GM23338 (cell line): ENCODE data around the gene TNNI3K.

Experiments used
- CREB1 ChIP-seq: fragments of 250-450 bp; sonication (Bioruptor Pico); IDR thresholded peaks from 2 replicates; pipeline ENCODE4 v1.5.0; 2020; ENCODE audit warnings: low read depth, mild to moderate bottlenecking, moderate library complexity
- CTCF ChIP-seq, 2 experiments: fragments of 200-600 bp in 1 of 2; sonication (generic) in 1 of 2; conservative IDR thresholded peaks; 2 replicates each; pipeline versions ENCODE4 v1.5.1 to v1.6.1; 2016 to 2017; ENCODE audit warnings: antibody characterized with exemption in 2 of 2, low read depth in 2 of 2, mild to moderate bottlenecking in 2 of 2, moderate library complexity in 1 of 2
- EZH2 ChIP-seq: fragments of 200-600 bp; sonication (generic); IDR thresholded peaks from one replicate; pipeline ENCODE4 v1.8.0; 2017; ENCODE audit warnings: antibody characterized with exemption, mild to moderate bottlenecking, low read depth; ENCODE audit not compliant: unreplicated experiment
- EZH2phosphoT487 ChIP-seq: fragments of 200-600 bp; sonication (generic); IDR thresholded peaks from one replicate; pipeline ENCODE4 v1.8.1; 2018; ENCODE audit warnings: antibody characterized with exemption; ENCODE audit not compliant: unreplicated experiment
- JUNB ChIP-seq: IDR thresholded peaks from one replicate; pipeline ENCODE4 v1.6.1; 2016; ENCODE audit warnings: antibody characterized with exemption; ENCODE audit not compliant: unreplicated experiment
- NANOG ChIP-seq: IDR thresholded peaks from 2 replicates; pipeline ENCODE4 v1.6.1; 2016; ENCODE audit warnings: antibody characterized with exemption, borderline replicate concordance
- POLR2AphosphoS5 ChIP-seq: IDR thresholded peaks from 2 replicates; pipeline ENCODE4 v1.6.1; 2016; ENCODE audit warnings: antibody characterized with exemption, low read depth
- STAT1 ChIP-seq: IDR thresholded peaks from one replicate; pipeline ENCODE4 v1.6.1; 2016; ENCODE audit warnings: antibody characterized with exemption; ENCODE audit not compliant: unreplicated experiment
- ZNF462 ChIP-seq: fragments of 250-450 bp; sonication (Bioruptor Pico); IDR thresholded peaks from 2 replicates; pipeline ENCODE4 v1.5.0; 2020; ENCODE audit warnings: mild to moderate bottlenecking, moderate library complexity
- TF ChIP-seq, protein P1 (sequence below): IDR thresholded peaks from one replicate; pipeline ENCODE4 v1.6.1; 2018; ENCODE audit warnings: antibody characterized with exemption; ENCODE audit not compliant: unreplicated experiment
- TF ChIP-seq, protein P2 (sequence below): IDR thresholded peaks from 2 replicates; pipeline ENCODE4 v1.6.1; 2016; ENCODE audit warnings: antibody characterized with exemption

GRCh38 chr1:74426208-74426937 is 191.2 kb downstream of the TNNI3K start:
- TF ChIP-seq CTCF (conservative IDR thresholded peaks at IDR 0.05; ENCODE audit: low read depth in 2 of 2) (no peak), EZH2 (no peak), STAT1 (no peak), EZH2phosphoT487 (no peak), POLR2AphosphoS5 (no peak), JUNB (no peak), ZNF462 (CRISPR knock-in tag) (no peak), NANOG (no peak), CREB1 (no peak)
- TF ChIP-seq, protein P1, sequence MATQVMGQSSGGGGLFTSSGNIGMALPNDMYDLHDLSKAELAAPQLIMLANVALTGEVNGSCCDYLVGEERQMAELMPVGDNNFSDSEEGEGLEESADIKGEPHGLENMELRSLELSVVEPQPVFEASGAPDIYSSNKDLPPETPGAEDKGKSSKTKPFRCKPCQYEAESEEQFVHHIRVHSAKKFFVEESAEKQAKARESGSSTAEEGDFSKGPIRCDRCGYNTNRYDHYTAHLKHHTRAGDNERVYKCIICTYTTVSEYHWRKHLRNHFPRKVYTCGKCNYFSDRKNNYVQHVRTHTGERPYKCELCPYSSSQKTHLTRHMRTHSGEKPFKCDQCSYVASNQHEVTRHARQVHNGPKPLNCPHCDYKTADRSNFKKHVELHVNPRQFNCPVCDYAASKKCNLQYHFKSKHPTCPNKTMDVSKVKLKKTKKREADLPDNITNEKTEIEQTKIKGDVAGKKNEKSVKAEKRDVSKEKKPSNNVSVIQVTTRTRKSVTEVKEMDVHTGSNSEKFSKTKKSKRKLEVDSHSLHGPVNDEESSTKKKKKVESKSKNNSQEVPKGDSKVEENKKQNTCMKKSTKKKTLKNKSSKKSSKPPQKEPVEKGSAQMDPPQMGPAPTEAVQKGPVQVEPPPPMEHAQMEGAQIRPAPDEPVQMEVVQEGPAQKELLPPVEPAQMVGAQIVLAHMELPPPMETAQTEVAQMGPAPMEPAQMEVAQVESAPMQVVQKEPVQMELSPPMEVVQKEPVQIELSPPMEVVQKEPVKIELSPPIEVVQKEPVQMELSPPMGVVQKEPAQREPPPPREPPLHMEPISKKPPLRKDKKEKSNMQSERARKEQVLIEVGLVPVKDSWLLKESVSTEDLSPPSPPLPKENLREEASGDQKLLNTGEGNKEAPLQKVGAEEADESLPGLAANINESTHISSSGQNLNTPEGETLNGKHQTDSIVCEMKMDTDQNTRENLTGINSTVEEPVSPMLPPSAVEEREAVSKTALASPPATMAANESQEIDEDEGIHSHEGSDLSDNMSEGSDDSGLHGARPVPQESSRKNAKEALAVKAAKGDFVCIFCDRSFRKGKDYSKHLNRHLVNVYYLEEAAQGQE, result no peak
- TF ChIP-seq, protein P2, sequence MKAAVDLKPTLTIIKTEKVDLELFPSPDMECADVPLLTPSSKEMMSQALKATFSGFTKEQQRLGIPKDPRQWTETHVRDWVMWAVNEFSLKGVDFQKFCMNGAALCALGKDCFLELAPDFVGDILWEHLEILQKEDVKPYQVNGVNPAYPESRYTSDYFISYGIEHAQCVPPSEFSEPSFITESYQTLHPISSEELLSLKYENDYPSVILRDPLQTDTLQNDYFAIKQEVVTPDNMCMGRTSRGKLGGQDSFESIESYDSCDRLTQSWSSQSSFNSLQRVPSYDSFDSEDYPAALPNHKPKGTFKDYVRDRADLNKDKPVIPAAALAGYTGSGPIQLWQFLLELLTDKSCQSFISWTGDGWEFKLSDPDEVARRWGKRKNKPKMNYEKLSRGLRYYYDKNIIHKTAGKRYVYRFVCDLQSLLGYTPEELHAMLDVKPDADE, result no peak
